A673 (cell line): ENCODE measurements around the gene INO80C.

Experiments used
- CTCF ChIP-seq: fragments of 300-800, 200-600 bp; sonication (generic); conservative IDR thresholded peaks from 2 replicates; pipeline ENCODE4 v1.5.1; 2017; ENCODE audit warnings: low read depth, mild to moderate bottlenecking, antibody characterized with exemption, low read length, moderate library complexity, mixed read lengths
- EZH2 ChIP-seq: fragments of 200-600 bp; sonication (generic); IDR thresholded peaks from 2 replicates; pipeline ENCODE4 v1.6.1; 2017; ENCODE audit warnings: borderline replicate concordance, low read depth, mild to moderate bottlenecking, mixed read lengths, antibody characterized with exemption, low read length; ENCODE audit not compliant: poor library complexity, severe bottlenecking

GRCh38 chr18:35466815-35467623 lies 30.7 kb downstream of the INO80C start:
- TF ChIP-seq CTCF = no peak
- TF ChIP-seq EZH2 = no peak
